ENCODE data around the gene FAM222B.

DNA sequence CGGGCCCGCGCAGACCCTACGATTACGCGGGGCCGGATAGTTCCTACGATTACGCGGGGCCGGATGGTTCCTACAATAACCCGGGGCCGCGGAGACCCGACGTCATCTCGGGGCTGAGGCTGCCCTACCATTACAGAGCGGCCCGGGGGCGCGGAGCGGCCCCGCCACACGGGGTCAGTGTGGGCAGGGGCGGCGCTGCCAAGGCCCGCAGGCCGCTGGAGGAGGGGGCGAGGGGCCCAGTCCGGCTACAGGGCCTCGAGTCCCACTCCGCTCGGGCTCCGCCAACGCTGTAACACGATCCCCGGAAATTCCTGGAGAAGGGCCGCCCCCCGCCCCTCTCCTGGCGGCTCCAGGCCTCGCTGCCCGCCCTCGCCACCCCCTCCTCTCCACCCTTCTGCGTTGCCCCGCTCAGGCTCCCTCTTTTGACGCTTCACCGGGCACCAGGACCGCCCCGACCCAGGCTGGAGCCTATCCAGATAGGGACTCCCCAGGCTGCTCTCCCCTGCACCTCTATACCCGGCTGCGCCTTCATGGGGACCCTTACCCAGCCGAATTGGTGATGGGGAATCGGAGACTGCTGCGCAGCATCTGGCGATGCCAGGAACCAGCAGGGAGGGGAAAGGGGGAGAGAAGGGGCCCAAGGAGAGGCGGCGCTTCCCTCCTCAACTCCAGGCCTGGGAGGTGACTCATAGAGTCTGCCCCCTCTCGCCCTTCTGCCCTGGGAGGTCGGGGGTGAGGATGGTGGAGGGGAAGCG lies 124.8 kb downstream of the FAM222B start, which contains the start of gene RAB34:
- TF ChIP-seq, protein P1, sequence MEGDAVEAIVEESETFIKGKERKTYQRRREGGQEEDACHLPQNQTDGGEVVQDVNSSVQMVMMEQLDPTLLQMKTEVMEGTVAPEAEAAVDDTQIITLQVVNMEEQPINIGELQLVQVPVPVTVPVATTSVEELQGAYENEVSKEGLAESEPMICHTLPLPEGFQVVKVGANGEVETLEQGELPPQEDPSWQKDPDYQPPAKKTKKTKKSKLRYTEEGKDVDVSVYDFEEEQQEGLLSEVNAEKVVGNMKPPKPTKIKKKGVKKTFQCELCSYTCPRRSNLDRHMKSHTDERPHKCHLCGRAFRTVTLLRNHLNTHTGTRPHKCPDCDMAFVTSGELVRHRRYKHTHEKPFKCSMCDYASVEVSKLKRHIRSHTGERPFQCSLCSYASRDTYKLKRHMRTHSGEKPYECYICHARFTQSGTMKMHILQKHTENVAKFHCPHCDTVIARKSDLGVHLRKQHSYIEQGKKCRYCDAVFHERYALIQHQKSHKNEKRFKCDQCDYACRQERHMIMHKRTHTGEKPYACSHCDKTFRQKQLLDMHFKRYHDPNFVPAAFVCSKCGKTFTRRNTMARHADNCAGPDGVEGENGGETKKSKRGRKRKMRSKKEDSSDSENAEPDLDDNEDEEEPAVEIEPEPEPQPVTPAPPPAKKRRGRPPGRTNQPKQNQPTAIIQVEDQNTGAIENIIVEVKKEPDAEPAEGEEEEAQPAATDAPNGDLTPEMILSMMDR (IDR thresholded peaks at IDR 0.05), result no peak
- no peak for TF ChIP-seq POLR2A (IDR thresholded peaks at IDR 0.05)
